Glutamatergic neuron (in vitro differentiated cells): Measurements from ENCODE around the gene MAP7. TPM values are rescaled to one million over a fixed set of nuclear protein-coding genes. Genes with fewer than 3 reads are reported as not detected.

Experiments
- DNase-seq: peaks from one replicate; pipeline ENCODE4 v3.0.0; 2022
- H3K27ac Mint-ChIP-seq: one replicate; pipeline ENCODE4 v1.8.0; 2020; ENCODE audit warnings: mild to moderate bottlenecking, mixed read lengths, inconsistent platforms; ENCODE audit not compliant: unreplicated experiment
- H3K27me3 Mint-ChIP-seq: one replicate; pipeline ENCODE4 v1.8.0; 2020; ENCODE audit warnings: mild to moderate bottlenecking, moderate library complexity, mixed read lengths, inconsistent platforms; ENCODE audit not compliant: unreplicated experiment
- H3K36me3 Mint-ChIP-seq: one replicate; pipeline ENCODE4 v1.8.0; 2020; ENCODE audit warnings: mild to moderate bottlenecking, mixed read lengths, inconsistent platforms; ENCODE audit not compliant: unreplicated experiment
- H3K4me1 Mint-ChIP-seq: one replicate; pipeline ENCODE4 v1.8.0; 2020; ENCODE audit warnings: mild to moderate bottlenecking, low read depth, mixed read lengths, inconsistent platforms; ENCODE audit not compliant: unreplicated experiment
- H3K4me3 Mint-ChIP-seq: one replicate; pipeline ENCODE4 v1.8.0; 2020; ENCODE audit warnings: mild to moderate bottlenecking, mixed read lengths, inconsistent platforms; ENCODE audit not compliant: unreplicated experiment
- H3K9me3 Mint-ChIP-seq: one replicate; pipeline ENCODE4 v1.8.0; 2020; ENCODE audit warnings: mild to moderate bottlenecking, moderate library complexity, mixed read lengths, inconsistent platforms; ENCODE audit not compliant: unreplicated experiment
- total RNA-seq: library from RNA; stranded (reverse); fragmentation: NEBNext Ultra II Directional; extraction: Animal tissue kit (Norgen Biotek cat#: 25700); gene quantifications from one replicate; pipeline ENCODE4 v1.2.1, GENCODE V29; 2021; ENCODE audit not compliant: unreplicated experiment
- TF ChIP-seq, protein P1 (sequence below): fragments of 200-600 bp; sonication (generic); IDR thresholded peaks from one replicate; pipeline ENCODE4 v1.5.0; 2021; ENCODE audit not compliant: partially characterized antibody, unreplicated experiment

Gene MAP7
- total RNA-seq, 1 donor from 2014 or later: 2.2 TPM

DNA sequence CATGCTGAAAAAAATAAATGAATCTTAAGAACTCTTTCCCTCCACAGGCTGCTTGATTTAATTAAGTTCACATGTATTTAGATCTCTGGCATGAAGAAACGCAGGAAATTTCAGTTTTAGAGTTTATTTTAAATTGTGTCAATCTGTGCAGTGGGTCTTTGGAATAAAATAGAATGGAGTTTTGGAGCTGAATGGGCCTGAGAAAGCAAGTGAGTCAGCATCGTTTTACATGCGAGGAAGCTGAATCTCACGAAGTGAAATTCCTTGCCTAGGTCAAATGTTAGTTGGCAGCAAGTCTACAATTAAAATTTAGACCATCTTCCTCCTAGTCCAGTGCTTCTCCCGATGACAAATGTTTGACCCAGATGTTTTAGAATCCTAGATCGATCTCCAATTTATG is 22.4 kb downstream of the MAP7 start:
- H3K4me3 Mint-ChIP-seq: no peak overlapping the region
- no peaks in the 10 kb centered on the region for H3K9me3 Mint-ChIP-seq
- TF ChIP-seq, protein P1, sequence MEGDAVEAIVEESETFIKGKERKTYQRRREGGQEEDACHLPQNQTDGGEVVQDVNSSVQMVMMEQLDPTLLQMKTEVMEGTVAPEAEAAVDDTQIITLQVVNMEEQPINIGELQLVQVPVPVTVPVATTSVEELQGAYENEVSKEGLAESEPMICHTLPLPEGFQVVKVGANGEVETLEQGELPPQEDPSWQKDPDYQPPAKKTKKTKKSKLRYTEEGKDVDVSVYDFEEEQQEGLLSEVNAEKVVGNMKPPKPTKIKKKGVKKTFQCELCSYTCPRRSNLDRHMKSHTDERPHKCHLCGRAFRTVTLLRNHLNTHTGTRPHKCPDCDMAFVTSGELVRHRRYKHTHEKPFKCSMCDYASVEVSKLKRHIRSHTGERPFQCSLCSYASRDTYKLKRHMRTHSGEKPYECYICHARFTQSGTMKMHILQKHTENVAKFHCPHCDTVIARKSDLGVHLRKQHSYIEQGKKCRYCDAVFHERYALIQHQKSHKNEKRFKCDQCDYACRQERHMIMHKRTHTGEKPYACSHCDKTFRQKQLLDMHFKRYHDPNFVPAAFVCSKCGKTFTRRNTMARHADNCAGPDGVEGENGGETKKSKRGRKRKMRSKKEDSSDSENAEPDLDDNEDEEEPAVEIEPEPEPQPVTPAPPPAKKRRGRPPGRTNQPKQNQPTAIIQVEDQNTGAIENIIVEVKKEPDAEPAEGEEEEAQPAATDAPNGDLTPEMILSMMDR: no peak
- no peak for DNase-seq
- H3K27ac Mint-ChIP-seq: no peak overlapping the region
- no peaks in the 10 kb centered on the region for H3K36me3 Mint-ChIP-seq
- peaks cover 2% of the 10 kb centered on the region for H3K27me3 Mint-ChIP-seq
- peaks cover 25% of the 10 kb centered on the region for H3K4me1 Mint-ChIP-seq

- no peaks in the 10 kb centered on the region for H3K36me3 Mint-ChIP-seq
- TF ChIP-seq, protein P1: no peak
- H3K9me3 Mint-ChIP-seq: no peaks in the 10 kb centered on the region
- H3K27ac Mint-ChIP-seq: no peak overlapping the region
- H3K4me1 Mint-ChIP-seq: peaks cover 25% of the 10 kb centered on the region
- no peak for DNase-seq
- H3K4me3 Mint-ChIP-seq: peak overlapping the region; percentile 7
- H3K27me3 Mint-ChIP-seq: peaks cover 2% of the 10 kb centered on the region
Observed at GRCh38 chr6:136526937-136527336, 23.3 kb downstream of the MAP7 start.

- Mint-ChIP-seq H3K36me3 (no peaks in the 10 kb centered on the region), H3K4me3 (peak overlapping the region; percentile 28), H3K4me1 (peaks cover 23% of the 10 kb centered on the region), H3K27me3 (peaks cover 2% of the 10 kb centered on the region), H3K9me3 (no peaks in the 10 kb centered on the region), H3K27ac (peak overlapping the region; percentile 71)
- TF ChIP-seq, protein P1: peak; percentile 13
- DNase-seq: peak; percentile 75
Observed at GRCh38 chr6:136526196-136526930, 23.9 kb downstream of the MAP7 start.

DNA sequence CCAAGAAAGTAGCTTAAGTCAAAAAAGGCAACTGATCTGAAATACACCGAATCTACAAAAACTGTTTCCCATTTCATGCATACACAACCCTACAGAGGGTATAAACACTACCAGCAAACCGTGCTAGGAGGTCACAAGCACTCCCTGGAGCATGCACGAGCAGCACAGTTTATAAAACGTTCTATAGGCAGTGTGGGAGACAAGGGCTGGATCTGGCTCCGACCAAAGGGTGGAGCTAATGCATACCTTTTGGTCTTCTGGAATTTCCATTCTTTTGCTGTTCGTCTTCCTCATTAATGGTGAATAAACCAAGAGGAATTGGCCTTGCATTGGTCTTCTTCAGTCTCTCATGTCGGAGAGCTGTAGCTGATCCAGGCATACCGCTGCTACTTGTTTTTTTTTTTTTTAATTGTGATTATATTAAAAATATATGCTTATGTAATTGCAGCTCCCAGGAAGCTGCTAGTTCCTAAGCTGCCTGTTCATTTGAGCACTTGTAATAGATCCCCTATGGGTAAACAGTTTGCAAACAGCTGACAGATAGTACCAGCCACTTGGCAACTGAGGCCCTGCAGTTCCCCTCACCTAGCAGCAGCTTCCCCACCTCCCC is 24.5 kb downstream of the MAP7 start:
- Mint-ChIP-seq H3K27ac (peak overlapping the region; percentile 71), H3K36me3 (no peaks in the 10 kb centered on the region), H3K27me3 (peaks cover 4% of the 10 kb centered on the region), H3K9me3 (no peaks in the 10 kb centered on the region), H3K4me1 (peaks cover 25% of the 10 kb centered on the region), H3K4me3 (no peak overlapping the region)
- DNase-seq: no peak
- TF ChIP-seq, protein P1: no peak

- TF ChIP-seq, protein P1: no peak
- Mint-ChIP-seq H3K4me1 (peaks cover 30% of the 10 kb centered on the region), H3K27me3 (peaks cover 8% of the 10 kb centered on the region), H3K36me3 (no peaks in the 10 kb centered on the region), H3K4me3 (no peak overlapping the region), H3K27ac (peak overlapping the region; percentile 29), H3K9me3 (no peaks in the 10 kb centered on the region)
- no peak for DNase-seq
Observed at GRCh38 chr6:136524936-136525413, 25.2 kb downstream of the MAP7 start.
